HG02763 (cell line): ENCODE data around the gene KDM6A.
"Not testable (repeated sequence)": the region's sequence is repeated elsewhere in the genome, so short reads cannot be mapped to it uniquely, and the experiment has no call there.

Experiments used
- ATAC-seq: cut with Tn5 transposase; IDR thresholded peaks from one replicate; pipeline ENCODE4 v1.9.1; 2021; ENCODE audit warnings: mild to moderate bottlenecking, moderate library complexity; ENCODE audit not compliant: unreplicated experiment

Gene KDM6A

GRCh38 chrX:44954562-44954961, 81.6 kb downstream of the KDM6A start:
- ATAC-seq, result no peak

- no peak for ATAC-seq
Measured at GRCh38 chrX:44957848-44958247, 84.9 kb downstream of the KDM6A start.

- no peak for ATAC-seq
Measured at GRCh38 chrX:44958480-44958879, 85.5 kb downstream of the KDM6A start.

- ATAC-seq, result no peak
Measured at GRCh38 chrX:44961817-44962607, 89.0 kb downstream of the KDM6A start.

- ATAC-seq, result no peak
Measured at GRCh38 chrX:44962944-44963343, 90.0 kb downstream of the KDM6A start.

- no peak for ATAC-seq
Measured at GRCh38 chrX:44967221-44967620, 94.2 kb downstream of the KDM6A start.

- ATAC-seq, result no peak
Measured at GRCh38 chrX:44970709-44971108, 97.7 kb downstream of the KDM6A start.

- no peak for ATAC-seq
Measured at GRCh38 chrX:44971674-44972073, 98.7 kb downstream of the KDM6A start.

- ATAC-seq, result no peak
Measured at GRCh38 chrX:44972132-44972531, 99.1 kb downstream of the KDM6A start.

GRCh38 chrX:44973420-44973932, 100.5 kb downstream of the KDM6A start:
- ATAC-seq, result no peak

- no peak for ATAC-seq
Measured at GRCh38 chrX:44974451-44974850, 101.5 kb downstream of the KDM6A start.

- no peak for ATAC-seq
Measured at GRCh38 chrX:44975666-44976263, 102.8 kb downstream of the KDM6A start.

GRCh38 chrX:44978976-44979375, 106.0 kb downstream of the KDM6A start:
- ATAC-seq, result no peak

- ATAC-seq, result no peak
Measured at GRCh38 chrX:44980403-44980802, 107.4 kb downstream of the KDM6A start.

- no peak for ATAC-seq
Measured at GRCh38 chrX:44980883-44981282, 107.9 kb downstream of the KDM6A start.

GRCh38 chrX:44989995-44990770, 117.2 kb downstream of the KDM6A start:
- ATAC-seq, result no peak

- ATAC-seq, result no peak
Measured at GRCh38 chrX:44992775-44993174, 119.8 kb downstream of the KDM6A start.

- no peak for ATAC-seq
Measured at GRCh38 chrX:44996277-44996676, 123.3 kb downstream of the KDM6A start.

GRCh38 chrX:44997282-44997812, 124.4 kb downstream of the KDM6A start:
- no peak for ATAC-seq

- ATAC-seq, result no peak
Measured at GRCh38 chrX:44997888-44998287, 124.9 kb downstream of the KDM6A start.

- not testable (repeated sequence) for ATAC-seq
Measured at GRCh38 chrX:44999237-44999636, 126.2 kb downstream of the KDM6A start.
